K562 (cell line): ENCODE results near the gene RCC2. TPM values are rescaled to one million over a fixed set of nuclear protein-coding genes. Genes with fewer than 3 reads are reported as not detected.

Experiments
- CBX2 ChIP-seq: fragments of 200-600 bp; sonication (generic); IDR thresholded peaks from one replicate; pipeline ENCODE4 v1.6.1; 2012; ENCODE audit warnings: mild to moderate bottlenecking, low read length, inconsistent platforms; ENCODE audit not compliant: insufficient read depth, poor library complexity, severe bottlenecking
- E2F1 ChIP-seq: sonication (generic); formaldehyde crosslinking; IDR thresholded peaks from 2 replicates; pipeline ENCODE4 v1.8.1; 2023; ENCODE audit warnings: mild to moderate bottlenecking, missing genetic modification reagents, moderate library complexity
- FOXA3 ChIP-seq, 2 experiments: fragments of 450-650 bp in 1 of 2; sonication (generic) in 1 of 2; formaldehyde crosslinking; IDR thresholded peaks in 1 of 2; conservative IDR thresholded peaks in 1 of 2; 2 replicates each; pipeline versions ENCODE4 v1.4.0 to v1.8.0; 2020 to 2022; ENCODE audit warnings: mild to moderate bottlenecking in 2 of 2, missing genetic modification reagents in 1 of 2
- GABPB2 ChIP-seq: fragments of 250-450 bp; sonication (Bioruptor Pico); conservative IDR thresholded peaks from 2 replicates; pipeline ENCODE4 v1.5.1; 2021; ENCODE audit warnings: mild to moderate bottlenecking
- HOXB6 ChIP-seq: fragments of 250-450 bp; sonication (Bioruptor Pico); IDR thresholded peaks from 2 replicates; pipeline ENCODE4 v1.5.1; 2022; ENCODE audit warnings: mild to moderate bottlenecking, borderline replicate concordance
- ID3 ChIP-seq, 2 experiments: fragments of 250-450 bp in 1 of 2; fragments of 450-650 bp in 1 of 2; sonication (Bioruptor Pico) in 1 of 2; IDR thresholded peaks; 2 replicates each; pipeline versions ENCODE4 v1.6.1 to v1.8.0; 2016 to 2021; ENCODE audit warnings: mild to moderate bottlenecking in 2 of 2, moderate library complexity in 2 of 2, missing compliant biosample characterization in 1 of 2, missing genetic modification characterization in 1 of 2
- KLF16 ChIP-seq: IDR thresholded peaks from 2 replicates; pipeline ENCODE4 v1.6.1; 2016; ENCODE audit warnings: antibody characterized with exemption
- LCOR ChIP-seq: sonication (generic); formaldehyde crosslinking; IDR thresholded peaks from 2 replicates; pipeline ENCODE4 v1.8.0; 2022; ENCODE audit warnings: mild to moderate bottlenecking, missing genetic modification reagents
- MBD1 ChIP-seq: fragments of 250-450 bp; sonication (Bioruptor Pico); IDR thresholded peaks from 2 replicates; pipeline ENCODE4 v1.8.0; 2022; ENCODE audit warnings: inconsistent platforms
- MCM3 ChIP-seq: fragments of 450-650 bp; IDR thresholded peaks from 2 replicates; pipeline ENCODE4 v1.6.1; 2016
- MXI1 ChIP-seq: IDR thresholded peaks from 2 replicates; pipeline ENCODE4 v1.6.1; 2011; ENCODE audit warnings: low read depth, mild to moderate bottlenecking, improper control_type of control experiment, low read length
- TCF7 ChIP-seq: sonication (generic); IDR thresholded peaks from 2 replicates; pipeline ENCODE4 v1.6.1; 2016; ENCODE audit warnings: antibody characterized with exemption, borderline replicate concordance
- ZBTB1 ChIP-seq: sonication (generic); formaldehyde crosslinking; IDR thresholded peaks from 2 replicates; pipeline ENCODE4 v1.8.1; 2023; ENCODE audit warnings: missing genetic modification reagents, low read depth, mild to moderate bottlenecking, borderline replicate concordance
- ZC3H8 ChIP-seq: fragments of 450-650 bp; IDR thresholded peaks from 2 replicates; pipeline ENCODE4 v1.6.1; 2017
- ZFP36 ChIP-seq: fragments of 150-350 bp; IDR thresholded peaks from 2 replicates; pipeline ENCODE4 v1.6.1; 2018; ENCODE audit warnings: low read length, low read depth; ENCODE audit not compliant: partially characterized antibody
- ZNF134 ChIP-seq: fragments of 250-450 bp; sonication (Bioruptor Pico); conservative IDR thresholded peaks from 2 replicates; pipeline ENCODE4 v1.4.0; 2020
- ZNF699 ChIP-seq: fragments of 250-450 bp; sonication (Bioruptor Pico); IDR thresholded peaks from 2 replicates; pipeline ENCODE4 v1.8.0; 2021; ENCODE audit warnings: mild to moderate bottlenecking, moderate library complexity; ENCODE audit not compliant: insufficient replicate concordance
- ZNF764 ChIP-seq: fragments of 250-450 bp; sonication (Bioruptor Pico); IDR thresholded peaks from 2 replicates; pipeline ENCODE4 v1.4.0; 2020; ENCODE audit warnings: low read depth, mild to moderate bottlenecking, moderate library complexity
- ZNF780A ChIP-seq: fragments of 250-450 bp; sonication (Bioruptor Pico); IDR thresholded peaks from 2 replicates; pipeline ENCODE4 v1.5.0; 2021; ENCODE audit warnings: mild to moderate bottlenecking
- polyA plus RNA-seq, 8 experiments: library from polyadenylated mRNA; depleted of rRNA in 4 of 8; stranded (reverse) in 5 of 8; unstranded in 3 of 8; fragments of >200 nt; fragmentation: Nextera tagmentation in 2 of 8; fragmentation: Illumina TruSeq in 1 of 8; extraction: Ambion mirVana in 2 of 8; extraction: Trizol in 1 of 8; gene quantifications; 2 replicates each; pipeline versions ENCODE4 v1.2.1 to v1.2.3, GENCODE V29; 2011 to 2014; ENCODE audit warnings: inconsistent platforms in 1 of 8, missing spikeins in 1 of 8
- total RNA-seq, 7 experiments: library from RNA; depleted of rRNA in 6 of 7; stranded (reverse); fragments of >200 nt in 6 of 7; fragmentation: Illumina TruSeq in 2 of 7; extraction: Trizol in 2 of 7; gene quantifications; 2 replicates each; pipeline versions ENCODE4 v1.2.1 to v1.2.3, GENCODE V29; 2011 to 2021; ENCODE audit warnings: low replicate concordance in 1 of 7
- TF ChIP-seq, protein P1 (sequence below), 2 experiments: fragments of 450-650 bp; conservative IDR thresholded peaks; 2 replicates each; pipeline ENCODE4 v1.6.1; 2017; ENCODE audit warnings: mild to moderate bottlenecking in 2 of 2, moderate library complexity in 2 of 2

RCC2 gene
- total and polyA plus RNA-seq, 9 of the 15 experiments (the other 6 are each of a cell fraction or from before 2014, with no cell fraction given) = 31.8 to 292 (median 116) TPM

DNA sequence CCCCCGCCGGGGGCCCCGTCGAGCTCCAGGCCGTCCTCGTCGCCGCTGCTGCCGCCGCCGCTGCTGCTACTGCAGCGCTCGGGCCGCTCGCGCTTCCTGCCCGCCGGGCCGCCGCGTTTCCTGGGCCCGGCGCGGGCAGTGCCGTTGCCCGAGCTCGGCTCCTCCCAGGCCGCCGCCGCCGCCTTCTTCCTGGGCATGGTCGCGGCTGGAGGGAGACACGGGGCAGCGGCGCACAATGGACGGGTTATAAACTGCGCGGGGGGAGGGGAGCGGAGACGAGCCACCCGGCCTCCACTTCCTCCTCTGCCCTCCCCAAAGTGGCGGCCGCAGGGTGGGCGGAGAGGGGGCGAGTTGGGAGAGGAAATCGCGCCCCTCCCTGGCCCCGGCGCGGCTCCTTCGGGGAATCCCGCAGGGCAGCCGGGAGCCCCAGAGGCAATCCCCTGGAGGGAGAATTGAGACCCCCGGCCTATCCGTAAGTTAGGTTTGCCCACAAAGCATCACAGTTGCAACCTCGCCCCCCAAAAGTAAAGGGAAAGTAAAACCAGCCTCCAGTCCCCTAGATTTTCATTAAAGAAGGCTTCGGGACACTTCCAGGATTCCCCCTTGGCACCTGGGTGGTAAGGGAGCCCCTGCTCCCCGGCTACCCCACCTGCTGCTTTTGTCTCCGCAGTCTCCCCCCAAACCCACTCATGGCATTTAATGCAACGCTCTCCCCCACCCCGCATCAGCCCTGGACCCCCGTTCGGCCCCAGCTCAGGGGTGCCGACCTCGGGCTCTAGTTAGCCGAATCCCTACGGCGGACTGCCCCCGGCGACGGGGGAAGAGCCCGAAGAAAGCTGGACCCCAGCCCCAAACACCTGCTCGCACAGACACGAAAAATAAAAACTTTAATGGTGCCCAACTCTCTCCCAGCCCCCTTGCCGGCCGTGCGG, 893 bp downstream of the RCC2 start (continued):
- no peak for TF ChIP-seq ID3 (CRISPR knock-in tag; IDR thresholded peaks at IDR 0.05)
- 0 out of 2 replicates have a peak, but pooled peaks have one; percentile 43 for TF ChIP-seq ID3 (tag; IDR thresholded peaks at IDR 0.05)
- TF ChIP-seq LCOR (CRISPR knock-in tag) = 0 out of 2 replicates have a peak, but pooled peaks have one; percentile 34
- no peak for TF ChIP-seq ZNF780A (CRISPR knock-in tag)
- TF ChIP-seq ZNF764 (CRISPR knock-in tag) = no peak
- no peak for TF ChIP-seq HOXB6 (CRISPR knock-in tag)
- TF ChIP-seq ZNF134 (CRISPR knock-in tag) = no peak
- TF ChIP-seq ZC3H8 = no peak
- no peak for TF ChIP-seq FOXA3 (CRISPR knock-in tag; conservative IDR thresholded peaks at IDR 0.05 in 1 of 2, IDR thresholded peaks at IDR 0.05 in 1 of 2)
- TF ChIP-seq CBX2 = no peak
- no peak for TF ChIP-seq ZBTB1
- no peak for TF ChIP-seq MBD1 (CRISPR knock-in tag)
- TF ChIP-seq E2F1 (CRISPR knock-in tag) = no peak
- TF ChIP-seq, protein P1, sequence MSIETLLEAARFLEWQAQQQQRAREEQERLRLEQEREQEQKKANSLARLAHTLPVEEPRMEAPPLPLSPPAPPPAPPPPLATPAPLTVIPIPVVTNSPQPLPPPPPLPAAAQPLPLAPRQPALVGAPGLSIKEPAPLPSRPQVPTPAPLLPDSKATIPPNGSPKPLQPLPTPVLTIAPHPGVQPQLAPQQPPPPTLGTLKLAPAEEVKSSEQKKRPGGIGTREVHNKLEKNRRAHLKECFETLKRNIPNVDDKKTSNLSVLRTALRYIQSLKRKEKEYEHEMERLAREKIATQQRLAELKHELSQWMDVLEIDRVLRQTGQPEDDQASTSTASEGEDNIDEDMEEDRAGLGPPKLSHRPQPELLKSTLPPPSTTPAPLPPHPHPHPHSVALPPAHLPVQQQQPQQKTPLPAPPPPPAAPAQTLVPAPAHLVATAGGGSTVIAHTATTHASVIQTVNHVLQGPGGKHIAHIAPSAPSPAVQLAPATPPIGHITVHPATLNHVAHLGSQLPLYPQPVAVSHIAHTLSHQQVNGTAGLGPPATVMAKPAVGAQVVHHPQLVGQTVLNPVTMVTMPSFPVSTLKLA (conservative IDR thresholded peaks at IDR 0.05) = peak in 1 of 2 experiments; percentile 41; a peak in 3 of 4 replicates
- TF ChIP-seq ZNF699 (CRISPR knock-in tag) = no peak
- TF ChIP-seq GABPB2 = no peak
- no peak for TF ChIP-seq TCF7
- TF ChIP-seq KLF16 = no peak
- no peak for TF ChIP-seq MCM3
- TF ChIP-seq MXI1 = no peak
- no peak for TF ChIP-seq ZFP36
